ENCODE data around the gene AKAP13. TPM values are rescaled to one million over a fixed set of nuclear protein-coding genes. Genes with fewer than 3 reads are reported as not detected.

The AKAP13 gene
- total RNA-seq, 1 experiment from 2014 or later, result 49.6 TPM

GRCh38 chr15:85389772-85390171 lies 9.4 kb downstream of the AKAP13 start:
- Mint-ChIP-seq H3K9me3 (ENCODE audit: unreplicated experiment) (no peaks in the 10 kb centered on the region), H3K27ac (ENCODE audit: unreplicated experiment) (no peak overlapping the region), H3K4me3 (ENCODE audit: unreplicated experiment) (no peak overlapping the region), H3K36me3 (ENCODE audit: insufficient read depth, unreplicated experiment) (peaks cover 8% of the 10 kb centered on the region), H3K4me1 (ENCODE audit: low read depth, unreplicated experiment) (peaks cover 22% of the 10 kb centered on the region), H3K27me3 (ENCODE audit: insufficient read depth, unreplicated experiment) (no peaks in the 10 kb centered on the region)
- TF ChIP-seq, protein P1, sequence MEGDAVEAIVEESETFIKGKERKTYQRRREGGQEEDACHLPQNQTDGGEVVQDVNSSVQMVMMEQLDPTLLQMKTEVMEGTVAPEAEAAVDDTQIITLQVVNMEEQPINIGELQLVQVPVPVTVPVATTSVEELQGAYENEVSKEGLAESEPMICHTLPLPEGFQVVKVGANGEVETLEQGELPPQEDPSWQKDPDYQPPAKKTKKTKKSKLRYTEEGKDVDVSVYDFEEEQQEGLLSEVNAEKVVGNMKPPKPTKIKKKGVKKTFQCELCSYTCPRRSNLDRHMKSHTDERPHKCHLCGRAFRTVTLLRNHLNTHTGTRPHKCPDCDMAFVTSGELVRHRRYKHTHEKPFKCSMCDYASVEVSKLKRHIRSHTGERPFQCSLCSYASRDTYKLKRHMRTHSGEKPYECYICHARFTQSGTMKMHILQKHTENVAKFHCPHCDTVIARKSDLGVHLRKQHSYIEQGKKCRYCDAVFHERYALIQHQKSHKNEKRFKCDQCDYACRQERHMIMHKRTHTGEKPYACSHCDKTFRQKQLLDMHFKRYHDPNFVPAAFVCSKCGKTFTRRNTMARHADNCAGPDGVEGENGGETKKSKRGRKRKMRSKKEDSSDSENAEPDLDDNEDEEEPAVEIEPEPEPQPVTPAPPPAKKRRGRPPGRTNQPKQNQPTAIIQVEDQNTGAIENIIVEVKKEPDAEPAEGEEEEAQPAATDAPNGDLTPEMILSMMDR (IDR thresholded peaks at IDR 0.05; ENCODE audit: insufficient read depth in 1 of 2, low read depth in 1 of 2, low read length in 1 of 2, severe bottlenecking in 1 of 2, unreplicated experiment in 1 of 2), result no peak
- BruUV-seq (replicated peaks), result no TSS peak
- Histone ChIP-seq H3K36me3 (ENCODE audit: control insufficient read depth, insufficient read depth, low read length) (no peaks in the 10 kb centered on the region), H3K9me3 (0 out of 2 replicates have a peak, but pooled peaks cover under 1% of the 10 kb centered on the region), H3K27me3 (replicated peaks; ENCODE audit: control insufficient read depth, insufficient read depth, low read length) (no peaks in the 10 kb centered on the region), H3K4me3 (ENCODE audit: low read depth, low read length) (no peak overlapping the region), H3K4me1 (peaks cover 23% of the 10 kb centered on the region)
- POLR2A ChIA-PET, result no interaction called here
- DNase-seq, result no peak
- CTCF ChIA-PET, result no interaction called here
- intact Hi-C loops (cut with micrococcal nuclease; ENCODE audit: unreplicated experiment), result no loop called here

DNA sequence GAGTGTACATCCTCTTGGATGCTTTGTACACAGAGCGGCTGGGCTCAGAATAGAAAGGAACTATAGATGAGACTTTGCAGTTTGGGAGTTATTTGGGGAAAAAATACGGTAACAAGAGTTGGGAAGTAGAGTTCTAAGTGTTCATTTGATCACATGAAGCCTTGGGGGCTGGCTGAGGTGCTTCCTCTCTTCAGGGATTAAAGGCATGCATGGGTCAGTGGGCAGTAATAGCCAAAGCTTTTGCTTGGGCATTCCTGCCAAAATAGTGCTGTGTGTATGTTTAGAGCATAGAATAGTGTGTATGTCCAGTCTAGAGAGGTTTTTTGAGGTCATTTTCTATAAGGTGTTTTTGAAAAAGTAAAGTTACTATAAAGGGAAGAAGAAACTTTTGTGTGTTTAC lies 12.8 kb downstream of the AKAP13 start:
- CTCF ChIA-PET, result no interaction called here
- H3K4me3 Mint-ChIP-seq (ENCODE audit: unreplicated experiment), result peak overlapping the region; percentile 27
- peak overlapping the region; percentile 68 for H3K27ac Mint-ChIP-seq (ENCODE audit: unreplicated experiment)

GRCh38 chr15:85394554-85395333 lies 14.3 kb downstream of the AKAP13 start:
- no peak overlapping the region for H3K4me3 Mint-ChIP-seq (ENCODE audit: unreplicated experiment)
- no TSS peak for BruUV-seq (replicated peaks)
- 0 out of 2 replicates have a peak, but pooled peaks cover 2% of the 10 kb centered on the region for H3K9me3 ChIP-seq
- TF ChIP-seq, protein P1 (IDR thresholded peaks at IDR 0.05; ENCODE audit: insufficient read depth in 1 of 2, low read depth in 1 of 2, low read length in 1 of 2, severe bottlenecking in 1 of 2, unreplicated experiment in 1 of 2), result no peak
- no peaks in the 10 kb centered on the region for H3K36me3 Mint-ChIP-seq (ENCODE audit: insufficient read depth, unreplicated experiment)
- no peaks in the 10 kb centered on the region for H3K9me3 Mint-ChIP-seq (ENCODE audit: unreplicated experiment)
- no peaks in the 10 kb centered on the region for H3K27me3 Mint-ChIP-seq (ENCODE audit: insufficient read depth, unreplicated experiment)
- CTCF ChIA-PET, result interaction anchor here (0.8 kb wide), 1 partner anchor 8 kb away, joined by 3 read pairs; no protein-coding TSS in a partner anchor
- no peaks in the 10 kb centered on the region for H3K36me3 ChIP-seq (ENCODE audit: control insufficient read depth, insufficient read depth, low read length)
- H3K4me1 ChIP-seq, result peaks cover 27% of the 10 kb centered on the region
- intact Hi-C loops (cut with micrococcal nuclease; ENCODE audit: unreplicated experiment), result loop anchor here (2.0 kb wide), 1 partner anchor 14 kb away; the partner anchor contains the start of gene AKAP13
- H3K4me1 Mint-ChIP-seq (ENCODE audit: low read depth, unreplicated experiment), result peaks cover 28% of the 10 kb centered on the region
- H3K27me3 ChIP-seq (replicated peaks; ENCODE audit: control insufficient read depth, insufficient read depth, low read length), result no peaks in the 10 kb centered on the region
- no peak for DNase-seq
- POLR2A ChIA-PET, result interaction anchor here (1.5 kb wide), 1 partner anchor 14 kb away, joined by 3 read pairs; the partner anchor contains the start of gene AKAP13
- no peak overlapping the region for H3K27ac Mint-ChIP-seq (ENCODE audit: unreplicated experiment)
- no peak overlapping the region for H3K4me3 ChIP-seq (ENCODE audit: low read depth, low read length)

More for the DNA sequence above, 12.8 kb downstream of the AKAP13 start:
- POLR2A ChIA-PET, result interaction anchor here (0.6 to 1.5 kb wide), 3 partner anchors 12 to 13 kb away, joined by 3 read pairs; partner anchors contain the start of gene AKAP13
- H3K9me3 Mint-ChIP-seq (ENCODE audit: unreplicated experiment), result no peaks in the 10 kb centered on the region
- H3K4me1 ChIP-seq, result peaks cover 27% of the 10 kb centered on the region
- peaks cover 28% of the 10 kb centered on the region for H3K4me1 Mint-ChIP-seq (ENCODE audit: low read depth, unreplicated experiment)
- no peaks in the 10 kb centered on the region for H3K27me3 ChIP-seq (replicated peaks; ENCODE audit: control insufficient read depth, insufficient read depth, low read length)
- H3K4me3 ChIP-seq (ENCODE audit: low read depth, low read length), result no peak overlapping the region
- no TSS peak for BruUV-seq (replicated peaks)
- H3K27me3 Mint-ChIP-seq (ENCODE audit: insufficient read depth, unreplicated experiment), result no peaks in the 10 kb centered on the region
- no peaks in the 10 kb centered on the region for H3K36me3 ChIP-seq (ENCODE audit: control insufficient read depth, insufficient read depth, low read length)
- intact Hi-C loops (cut with micrococcal nuclease; ENCODE audit: unreplicated experiment), result no loop called here
- TF ChIP-seq, protein P1 (IDR thresholded peaks at IDR 0.05; ENCODE audit: insufficient read depth in 1 of 2, low read depth in 1 of 2, low read length in 1 of 2, severe bottlenecking in 1 of 2, unreplicated experiment in 1 of 2), result no peak
- H3K36me3 Mint-ChIP-seq (ENCODE audit: insufficient read depth, unreplicated experiment), result no peaks in the 10 kb centered on the region
- DNase-seq, result no peak
- H3K9me3 ChIP-seq, result 0 out of 2 replicates have a peak, but pooled peaks cover 2% of the 10 kb centered on the region
